Lung (tissue), 12 donors: ENCODE data around the gene PHF12. TPM values are rescaled to one million over a fixed set of nuclear protein-coding genes. Genes with fewer than 3 reads are reported as not detected.

ENCODE experiments used
- ATAC-seq: fragments of 200-7000 bp; cut with Tn5 transposase; one replicate; pipeline ENCODE4 v1.9.1; 2020; ENCODE audit warnings: moderate number of reproducible peaks; ENCODE audit not compliant: insufficient read depth, low FRiP score
- DNase-seq, 3 donors: peaks; one replicate each; pipeline ENCODE4 v3.0.0-alpha.2; 2013 to 2017
- H3K27ac ChIP-seq, 2 donors: one replicate each; pipeline ENCODE4 v1.5.1; 2013; ENCODE audit warnings: mild to moderate bottlenecking in 2 of 2, moderate library complexity in 2 of 2, control low read depth in 1 of 2, inconsistent platforms in 1 of 2, low read depth in 1 of 2, low read length in 1 of 2
- H3K27me3 ChIP-seq, 3 donors: one replicate each; pipeline ENCODE4 v1.5.1; 2013; ENCODE audit warnings: low read length in 2 of 3; ENCODE audit not compliant: control insufficient read depth in 3 of 3, insufficient read depth in 3 of 3
- H3K36me3 ChIP-seq, 4 donors: one replicate each; pipeline ENCODE4 v1.5.1; 2013; ENCODE audit warnings: low read length in 4 of 4, mild to moderate bottlenecking in 1 of 4, moderate library complexity in 1 of 4; ENCODE audit not compliant: control insufficient read depth in 4 of 4, insufficient read depth in 4 of 4
- H3K4me1 ChIP-seq, 5 donors: one replicate each; pipeline ENCODE4 v1.5.1; 2013; ENCODE audit warnings: low read length in 5 of 5, mild to moderate bottlenecking in 2 of 5, moderate library complexity in 1 of 5; ENCODE audit not compliant: control insufficient read depth in 5 of 5, insufficient read depth in 5 of 5
- H3K4me3 ChIP-seq: one replicate; pipeline ENCODE4 v1.5.1; 2013; ENCODE audit warnings: mild to moderate bottlenecking, control low read depth, moderate library complexity
- H3K9ac ChIP-seq, 2 donors: one replicate each; pipeline ENCODE4 v1.5.1; 2013; ENCODE audit warnings: low read length in 2 of 2, control low read depth in 1 of 2; ENCODE audit not compliant: insufficient read depth in 1 of 2
- H3K9me3 ChIP-seq, 4 donors: one replicate each; pipeline ENCODE4 v1.5.1; 2013; ENCODE audit warnings: low read length in 3 of 4, mild to moderate bottlenecking in 1 of 4, moderate library complexity in 1 of 4; ENCODE audit not compliant: control insufficient read depth in 4 of 4, insufficient read depth in 3 of 4
- CTCF ChIP-seq: IDR thresholded peaks from 2 replicates; pipeline ENCODE4 v1.5.1; 2012; ENCODE audit warnings: mild to moderate bottlenecking; ENCODE audit errors: control extremely low read depth, extremely low read depth
- WGBS, 2 donors: extraction: QIAGEN DNeasy Blood & Tissue Kit; methylation state at CpG; one replicate each; pipeline ENCODE4 v1.1.7; 2013; 5-methylcytosine and 5-hydroxymethylcytosine counted together
- polyA plus RNA-seq, 2 donors: library from polyadenylated mRNA; stranded (reverse); fragments of 200-250 nt; gene quantifications; one replicate each; pipeline ENCODE4 v1.2.1, GENCODE V29; 2013
- total RNA-seq, 2 donors: library from RNA; depleted of rRNA in 1 of 2; stranded (reverse); fragments of >200 nt in 1 of 2; gene quantifications; one replicate each; pipeline ENCODE4 v1.2.1, GENCODE V29; 2014 to 2021
- donor health status: control.
- donor health status: control.
- donor health status: Bipolar disorder and iron deficiency.
- donor health status: healthy.
- donor health status: DM: yes; HTN: yes; CAD: no.

Gene PHF12
- total and polyA plus RNA-seq, 4 donors: 12.6 to 59.1 (median 37.3) TPM

GRCh38 chr17:28985950-28986713, 34.8 kb upstream of the PHF12 start:
- no peaks in the 10 kb centered on the region for H3K9me3 ChIP-seq
- no peak overlapping the region for H3K27ac ChIP-seq
- DNase-seq (peak in 2 of 3 donors; percentile 30 to 47), ATAC-seq (no peak)
- H3K4me1 ChIP-seq: peaks cover 0 to 9% (median 6%) of the 10 kb centered on the region in 5 donors
- H3K4me3 ChIP-seq: no peak overlapping the region
- no peaks in the 10 kb centered on the region for H3K36me3 ChIP-seq
- WGBS, 2 donors: 36 to 41% methylated on average over 35 to 36 of the region's 36 CpGs
- H3K9ac ChIP-seq: no peak overlapping the region
- peaks cover 0 to 3% (median 0%) of the 10 kb centered on the region in 3 donors for H3K27me3 ChIP-seq
- TF ChIP-seq CTCF: no peak

GRCh38 chr17:28983286-28984230, 32.2 kb upstream of the PHF12 start:
- WGBS, 2 donors: 54 to 73% methylated on average over 7 of the region's 7 CpGs
- DNase-seq (peak in 1 of 3 donors; percentile 18), ATAC-seq (no peak)
- Histone ChIP-seq H3K27ac (no peak overlapping the region), H3K36me3 (no peaks in the 10 kb centered on the region), H3K4me1 (peaks cover 0 to 9% (median 6%) of the 10 kb centered on the region in 5 donors), H3K27me3 (peaks cover 0 to 3% (median 0%) of the 10 kb centered on the region in 3 donors), H3K4me3 (no peak overlapping the region), H3K9ac (no peak overlapping the region), H3K9me3 (no peaks in the 10 kb centered on the region)
- TF ChIP-seq CTCF: no peak

- Histone ChIP-seq H3K4me1 (peaks cover 0 to 9% (median 6%) of the 10 kb centered on the region in 5 donors), H3K27me3 (peaks cover 0 to 3% (median 0%) of the 10 kb centered on the region in 3 donors), H3K4me3 (no peak overlapping the region), H3K9ac (no peak overlapping the region), H3K36me3 (no peaks in the 10 kb centered on the region), H3K27ac (peak overlapping the region in 1 of 2 donors; percentile 53), H3K9me3 (no peaks in the 10 kb centered on the region)
- peak; percentile 74 for ATAC-seq
- 20 to 42% methylated on average over 11 of the region's 11 CpGs for WGBS, 2 donors
- peak in 2 of 3 donors; percentile 23 to 50 for DNase-seq
- no peak for TF ChIP-seq CTCF
These were observed 30.9 kb upstream of the PHF12 start for GRCh38 chr17:28982131-28982793.
